ENCODE results near the gene ZNF385C.
A peak's percentile ranks its signal among the peaks of the same experiment; 100 is the strongest.
"Not testable (repeated sequence)": the region's sequence is repeated elsewhere in the genome, so short reads cannot be mapped to it uniquely, and the experiment has no call there.

The ZNF385C gene

DNA sequence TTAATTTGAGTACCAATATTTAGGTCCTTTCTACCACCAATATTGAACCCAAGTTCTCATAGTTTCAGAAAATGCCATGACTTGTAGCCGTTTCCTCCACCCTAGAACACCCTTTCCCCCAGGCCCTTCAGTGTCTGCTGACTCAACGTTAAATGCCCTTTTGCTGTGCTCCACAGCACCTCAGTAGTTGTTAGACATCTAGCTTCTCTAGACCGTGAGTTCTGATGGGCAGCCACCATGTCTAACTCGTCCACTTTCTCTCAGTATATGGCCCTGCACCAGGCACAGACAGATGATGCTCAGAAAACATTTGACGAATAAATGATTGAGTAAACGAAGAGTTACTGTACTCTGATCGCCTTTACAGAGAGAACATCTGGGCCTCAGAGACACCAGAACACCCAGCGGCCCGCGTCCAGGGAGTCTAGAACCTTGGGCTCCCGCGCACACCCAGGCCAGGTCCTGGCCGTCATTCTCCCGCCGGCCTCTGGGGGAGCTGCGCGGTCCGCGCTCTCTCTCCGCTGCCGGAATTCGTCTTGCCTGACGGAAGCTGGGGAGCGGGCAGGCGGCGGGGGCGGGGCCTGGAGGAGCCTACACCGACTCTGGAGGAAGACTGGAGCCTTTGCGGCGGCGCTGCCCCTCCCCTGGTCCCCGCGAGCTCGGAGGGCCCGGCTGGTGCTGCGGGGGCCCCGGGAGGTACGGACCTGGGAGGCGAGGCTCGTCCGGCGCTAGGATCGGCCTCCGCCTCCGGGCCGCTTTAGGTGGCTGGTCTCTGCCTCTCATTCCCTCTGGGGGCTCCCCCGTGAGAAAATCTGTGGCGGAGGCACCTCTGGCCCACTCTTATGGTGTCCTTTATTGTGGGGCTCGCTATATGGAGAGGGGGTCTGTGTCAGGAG lies 78.5 kb downstream of the ZNF385C start, which contains the start of gene NKIRAS2:
TSS of gene NKIRAS2 (plus strand) at position 582 of the 896 bp plus-strand sequence. CDS start 1,488 bp downstream, outside the sequence.
- TF ChIP-seq, protein P1, sequence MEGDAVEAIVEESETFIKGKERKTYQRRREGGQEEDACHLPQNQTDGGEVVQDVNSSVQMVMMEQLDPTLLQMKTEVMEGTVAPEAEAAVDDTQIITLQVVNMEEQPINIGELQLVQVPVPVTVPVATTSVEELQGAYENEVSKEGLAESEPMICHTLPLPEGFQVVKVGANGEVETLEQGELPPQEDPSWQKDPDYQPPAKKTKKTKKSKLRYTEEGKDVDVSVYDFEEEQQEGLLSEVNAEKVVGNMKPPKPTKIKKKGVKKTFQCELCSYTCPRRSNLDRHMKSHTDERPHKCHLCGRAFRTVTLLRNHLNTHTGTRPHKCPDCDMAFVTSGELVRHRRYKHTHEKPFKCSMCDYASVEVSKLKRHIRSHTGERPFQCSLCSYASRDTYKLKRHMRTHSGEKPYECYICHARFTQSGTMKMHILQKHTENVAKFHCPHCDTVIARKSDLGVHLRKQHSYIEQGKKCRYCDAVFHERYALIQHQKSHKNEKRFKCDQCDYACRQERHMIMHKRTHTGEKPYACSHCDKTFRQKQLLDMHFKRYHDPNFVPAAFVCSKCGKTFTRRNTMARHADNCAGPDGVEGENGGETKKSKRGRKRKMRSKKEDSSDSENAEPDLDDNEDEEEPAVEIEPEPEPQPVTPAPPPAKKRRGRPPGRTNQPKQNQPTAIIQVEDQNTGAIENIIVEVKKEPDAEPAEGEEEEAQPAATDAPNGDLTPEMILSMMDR (IDR thresholded peaks at IDR 0.05; ENCODE audit: low read depth, low read length) = peak; percentile 85
- DNase-seq (ENCODE audit: extremely low read depth, low read depth) = peak; percentile 67

DNA sequence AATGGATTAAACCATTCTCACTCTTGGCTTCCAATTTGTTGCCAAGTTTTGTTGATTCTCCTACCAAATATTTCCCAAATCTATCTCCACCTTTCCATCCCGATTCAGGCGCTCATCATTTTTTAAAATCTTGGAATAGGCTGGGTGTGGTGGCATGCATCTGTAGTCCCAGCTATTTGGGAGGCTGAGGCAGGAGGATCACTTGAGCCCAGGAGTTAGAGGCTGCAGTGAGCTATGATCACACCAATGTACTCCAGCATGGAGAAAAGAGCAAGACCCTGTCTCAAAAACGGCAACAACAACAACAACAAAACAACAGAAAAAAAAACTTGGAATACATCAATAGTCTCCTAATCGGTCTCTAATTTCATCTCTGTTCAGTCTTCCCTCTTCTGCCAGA lies 79.3 kb downstream of the ZNF385C start:
- TF ChIP-seq, protein P1 (IDR thresholded peaks at IDR 0.05; ENCODE audit: low read depth, low read length) = no peak
- DNase-seq (ENCODE audit: extremely low read depth, low read depth) = no peak

DNA sequence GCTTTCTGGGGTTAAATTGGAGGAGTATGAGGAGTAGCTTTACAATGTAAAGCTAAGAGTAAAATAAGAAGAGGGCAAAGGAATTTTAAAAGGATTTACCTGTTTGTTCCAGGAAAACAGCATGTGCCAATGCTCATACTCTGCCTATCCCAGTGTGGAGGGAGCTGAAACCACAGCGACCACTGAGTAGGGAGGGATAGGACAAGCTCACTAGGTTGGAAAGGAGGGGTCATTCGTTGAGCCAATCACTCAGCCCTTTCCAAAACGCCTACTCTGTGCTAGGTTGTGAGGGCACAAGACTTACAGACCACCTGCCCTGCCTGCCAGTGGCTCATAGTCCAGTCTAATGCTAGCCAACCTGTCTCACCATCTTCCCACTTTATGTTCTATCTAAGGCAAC lies 79.9 kb downstream of the ZNF385C start:
- no peak for DNase-seq (ENCODE audit: extremely low read depth, low read depth)
- TF ChIP-seq, protein P1 (IDR thresholded peaks at IDR 0.05; ENCODE audit: low read depth, low read length) = no peak

DNA sequence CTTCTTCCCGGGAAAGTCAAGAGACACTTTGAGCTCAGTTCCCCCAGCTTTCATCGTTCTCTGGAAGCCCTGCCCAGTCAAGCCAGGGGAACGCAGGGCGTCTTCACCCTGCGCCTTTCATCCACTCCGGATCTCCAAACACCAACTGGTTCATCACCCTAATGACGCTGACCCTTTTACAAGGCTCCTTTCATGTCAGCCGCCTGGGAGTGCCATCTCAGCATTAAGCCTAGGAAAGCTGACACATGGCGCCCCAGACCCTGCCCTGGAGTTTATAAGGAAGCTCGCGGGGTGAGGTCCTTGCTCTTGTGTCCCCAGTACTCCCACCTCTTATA lies 80.4 kb downstream of the ZNF385C start:
- TF ChIP-seq, protein P1 (IDR thresholded peaks at IDR 0.05; ENCODE audit: low read depth, low read length) = no peak
- DNase-seq (ENCODE audit: extremely low read depth, low read depth) = no peak

DNA sequence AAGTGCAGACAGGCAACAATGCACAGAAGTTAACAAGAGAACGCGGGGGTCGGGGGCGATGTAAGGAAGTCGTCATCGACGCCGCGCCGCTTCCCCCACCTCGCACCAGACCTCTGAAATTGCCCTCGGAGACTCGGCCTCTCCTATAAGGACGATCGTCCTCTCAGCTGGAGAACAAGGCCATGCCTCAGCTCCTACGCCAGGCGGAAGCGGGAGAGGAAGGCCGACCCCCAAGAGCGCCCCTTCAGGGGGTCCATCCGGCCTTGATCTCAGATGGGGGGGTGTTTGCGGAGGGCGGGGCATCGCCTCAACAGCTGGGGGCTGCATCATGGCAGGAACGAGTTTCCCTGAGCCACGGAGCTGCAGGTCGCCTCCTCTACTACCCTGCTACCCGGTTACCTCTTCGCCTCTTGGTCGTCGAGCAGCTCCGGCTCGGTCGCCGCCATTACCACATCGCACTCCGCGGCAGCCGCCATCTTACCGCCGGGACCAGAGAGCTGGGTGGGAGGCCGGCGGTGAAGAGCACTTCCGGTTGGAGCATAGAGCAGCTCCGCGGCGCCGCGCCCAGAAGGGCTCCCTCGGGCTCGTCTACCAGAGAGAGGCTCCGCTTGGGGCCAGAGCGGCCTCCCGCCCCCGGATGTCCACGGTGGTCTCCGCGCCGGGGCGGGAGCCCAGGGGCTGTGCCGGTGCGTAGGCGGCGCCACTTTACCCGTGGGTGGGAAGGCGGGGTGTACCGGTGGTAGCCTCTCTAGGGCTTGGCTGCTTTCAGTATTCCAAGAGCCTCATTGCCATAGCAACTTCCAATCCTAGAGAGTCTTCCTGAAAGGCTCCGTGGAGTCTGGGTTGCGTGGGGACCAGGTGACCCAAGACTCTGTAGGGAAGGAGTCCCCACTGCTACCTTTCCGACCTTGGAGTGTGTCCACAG lies 81.1 kb downstream of the ZNF385C start, which contains the start of gene DNAJC7:
TSS of gene DNAJC7 (minus strand) at position 499 of the 925 bp plus-strand sequence. CDS start at position 476, 23 bp downstream.
- DNase-seq (ENCODE audit: extremely low read depth, low read depth) = peak; percentile 70
- TF ChIP-seq, protein P1 (IDR thresholded peaks at IDR 0.05; ENCODE audit: low read depth, low read length) = no peak

DNA sequence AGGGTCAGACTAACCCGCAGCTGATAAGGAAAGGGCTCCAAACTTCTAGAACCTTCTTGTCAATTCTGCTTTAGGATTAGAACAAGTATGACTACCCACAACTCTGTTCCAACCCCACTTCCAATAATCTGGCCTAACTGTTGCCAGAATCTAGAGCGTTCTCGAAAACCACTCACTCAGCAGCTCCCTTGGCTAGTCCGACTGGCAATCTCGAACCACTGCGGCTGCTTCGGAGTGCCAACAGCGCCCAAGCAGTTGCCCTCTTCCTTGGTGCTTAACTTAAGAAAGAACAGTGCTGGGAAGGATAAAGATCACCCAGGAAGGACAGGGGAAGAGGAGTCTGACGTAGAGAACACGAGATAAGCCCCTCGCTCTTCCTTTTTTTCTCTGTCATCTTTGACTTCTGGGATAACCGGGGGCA lies 81.9 kb downstream of the ZNF385C start:
- DNase-seq (ENCODE audit: extremely low read depth, low read depth) = no peak

DNA sequence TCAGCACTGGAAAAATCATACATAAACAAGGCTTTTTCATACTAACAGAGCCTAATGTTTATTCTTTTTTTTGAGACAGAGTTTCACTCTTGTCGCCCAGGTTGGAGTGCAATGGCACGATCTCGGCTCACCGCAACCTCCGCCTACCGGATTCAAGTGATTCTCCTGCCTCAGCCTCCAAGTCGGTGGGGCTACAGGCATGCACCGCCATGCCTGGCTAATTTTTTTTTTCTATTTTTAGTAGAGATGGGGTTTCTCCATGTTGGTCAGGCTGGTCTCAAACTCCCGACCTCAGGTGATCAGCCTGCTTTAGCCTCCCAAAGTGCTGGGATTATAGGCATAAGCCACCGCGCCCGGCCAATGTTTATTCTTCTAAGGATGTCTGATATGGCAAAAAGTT lies 84.5 kb downstream of the ZNF385C start:
- not testable (repeated sequence) for DNase-seq (ENCODE audit: extremely low read depth, low read depth)

More for the DNA sequence above, 81.9 kb downstream of the ZNF385C start:
- TF ChIP-seq, protein P1 (IDR thresholded peaks at IDR 0.05; ENCODE audit: low read depth, low read length) = no peak

DNA sequence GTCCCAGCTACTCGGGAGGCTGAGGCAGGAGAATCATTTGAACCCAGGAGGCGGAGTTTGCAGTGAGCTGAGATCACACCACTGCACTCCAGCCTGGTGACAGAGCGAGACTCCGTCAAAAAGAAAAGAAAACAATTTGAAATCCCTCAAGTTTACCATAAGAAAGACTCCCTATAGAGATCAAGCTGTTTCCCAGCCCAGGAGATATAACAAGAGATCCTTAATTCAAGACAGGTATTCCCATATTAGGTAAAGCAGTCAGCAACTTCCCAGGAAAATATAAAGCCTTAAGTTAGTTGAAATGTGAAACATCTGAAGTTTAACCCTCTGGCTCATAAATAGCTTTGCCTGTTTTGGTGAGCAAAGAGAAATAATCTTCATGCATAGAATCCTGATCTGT lies 85.9 kb downstream of the ZNF385C start:
- DNase-seq (ENCODE audit: extremely low read depth, low read depth) = not testable (repeated sequence)
